HG02943 (cell line): Measurements from ENCODE around the gene MRPL28.
"Not testable (repeated sequence)": the region's sequence is repeated elsewhere in the genome, so short reads cannot be mapped to it uniquely, and the experiment has no call there.

Source experiments
- ATAC-seq: cut with Tn5 transposase; IDR thresholded peaks from one replicate; pipeline ENCODE4 v1.9.1; 2021; ENCODE audit warnings: mild to moderate bottlenecking, low read depth, moderate library complexity; ENCODE audit not compliant: unreplicated experiment

The MRPL28 gene

GRCh38 chr16:375212-375611, 4.9 kb upstream of the MRPL28 start:
- no peak for ATAC-seq

GRCh38 chr16:374616-374926, 4.2 kb upstream of the MRPL28 start:
- ATAC-seq: no peak

GRCh38 chr16:373848-374615, 3.7 kb upstream of the MRPL28 start:
- ATAC-seq: no peak

- ATAC-seq: no peak
Observed at GRCh38 chr16:373020-373598, 2.8 kb upstream of the MRPL28 start.

GRCh38 chr16:372302-372983, 2.1 kb upstream of the MRPL28 start:
- no peak for ATAC-seq

DNA sequence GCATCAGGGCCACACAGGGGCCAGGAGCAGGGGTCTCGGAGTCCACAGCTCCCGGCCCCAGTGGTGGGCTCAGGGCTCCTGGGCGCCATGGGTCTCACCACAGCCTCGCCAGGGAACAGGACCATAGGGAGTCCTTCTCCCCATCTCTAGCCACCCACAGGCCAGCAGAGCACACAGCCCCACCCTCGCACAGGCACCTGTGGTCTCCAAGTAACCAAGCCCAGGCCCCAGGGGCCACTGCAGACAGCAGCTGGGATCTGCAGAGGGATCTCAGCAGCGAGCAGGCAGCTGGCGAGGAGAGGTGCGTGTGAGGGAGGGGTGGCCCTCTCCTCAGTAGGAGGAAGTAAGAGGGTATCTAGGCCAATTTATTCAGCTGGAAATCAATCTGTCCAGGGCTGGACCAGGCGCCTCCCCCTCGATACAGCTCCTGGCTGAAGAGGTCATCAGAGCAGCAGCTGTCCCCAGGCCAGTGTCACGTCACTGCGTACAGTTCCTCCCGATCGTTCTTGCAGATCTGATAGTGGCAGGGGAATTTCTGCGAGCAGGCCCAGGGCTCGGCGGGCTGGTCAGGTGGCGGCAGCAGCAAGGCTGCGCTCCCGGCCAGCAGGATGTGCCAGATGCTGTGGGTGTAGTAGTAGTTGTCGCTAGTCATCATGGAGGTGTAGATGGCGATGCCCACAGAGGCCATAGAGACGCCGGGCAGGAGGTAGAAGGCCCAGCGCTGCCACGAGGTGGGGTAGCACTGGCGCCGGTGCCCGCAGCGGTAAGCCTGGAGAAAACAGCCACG, 1.4 kb upstream of the MRPL28 start:
- ATAC-seq: no peak

- ATAC-seq: no peak
Observed at GRCh38 chr16:370979-371514, 709 bp upstream of the MRPL28 start.

GRCh38 chr16:369866-370436, 387 bp downstream of the MRPL28 start:
- ATAC-seq: no peak

DNA sequence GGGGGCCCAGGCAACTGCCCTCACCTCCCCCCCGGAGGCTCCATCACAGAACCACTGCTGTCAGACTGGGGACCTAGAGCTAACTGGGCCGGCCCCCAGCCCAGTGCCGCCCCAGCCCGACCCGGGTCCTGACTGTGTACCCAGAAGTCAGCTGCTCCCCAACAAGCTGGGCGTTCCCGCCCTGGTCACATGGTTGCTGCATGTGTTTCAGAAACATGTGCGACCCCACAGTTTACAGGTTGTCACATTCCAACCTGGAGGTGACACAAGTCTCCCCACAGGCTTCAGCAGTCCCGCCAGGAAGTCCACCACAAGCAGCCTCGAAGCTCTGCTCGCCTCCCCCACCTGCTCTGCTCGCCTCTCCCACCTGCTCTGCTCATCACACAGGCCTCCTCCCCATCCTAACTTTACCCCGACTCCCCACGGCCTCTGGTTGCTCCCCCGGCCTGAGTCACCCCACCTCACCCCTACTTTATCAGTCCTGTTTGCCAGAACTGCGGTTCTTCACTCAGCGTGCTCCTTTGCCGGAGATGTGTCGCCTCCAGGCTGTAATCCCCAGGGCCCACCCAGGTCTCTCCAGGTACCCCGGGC, 968 bp downstream of the MRPL28 start:
- no peak for ATAC-seq

DNA sequence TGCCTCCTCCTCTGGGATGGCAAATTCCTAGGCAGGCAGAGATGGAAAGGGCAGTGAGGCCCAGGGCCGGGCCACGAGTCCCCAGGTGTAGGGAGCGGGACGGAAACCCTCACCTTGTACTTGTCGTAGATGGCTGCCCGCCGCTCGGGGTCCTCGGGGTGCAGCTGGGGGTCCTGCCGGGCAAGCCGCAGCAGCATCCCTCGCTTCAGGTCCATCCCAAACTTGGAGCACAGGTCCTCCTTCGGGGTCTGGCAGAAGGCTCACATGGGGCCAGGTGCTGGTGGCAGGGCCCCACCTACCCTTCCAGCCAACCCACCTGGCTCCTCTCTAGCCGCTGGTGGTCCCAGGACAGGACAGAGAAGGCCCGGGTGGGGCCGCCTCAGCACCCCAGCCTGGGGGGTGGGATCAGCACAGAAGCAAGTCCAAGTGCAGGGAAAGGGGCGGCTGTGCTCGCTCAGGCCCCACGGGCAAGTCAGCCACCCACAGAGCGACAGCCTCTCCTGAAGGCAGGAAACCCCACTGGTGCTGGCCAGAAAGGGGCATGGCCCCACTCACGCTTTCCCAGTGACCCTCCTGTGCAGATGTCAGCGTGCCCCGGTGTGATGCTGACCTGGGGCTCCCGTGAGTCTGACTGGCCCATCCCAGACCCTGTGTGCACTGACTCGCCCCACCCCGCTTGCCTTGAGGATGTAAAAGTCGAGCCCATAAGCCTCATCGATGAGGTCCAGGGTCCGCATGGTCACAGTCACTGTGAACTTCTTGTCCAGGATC, 1.8 kb downstream of the MRPL28 start:
- ATAC-seq: no peak

- ATAC-seq: no peak
Observed at GRCh38 chr16:367333-367903, 2.9 kb downstream of the MRPL28 start.

GRCh38 chr16:366476-366875, 3.9 kb downstream of the MRPL28 start:
- ATAC-seq: no peak

DNA sequence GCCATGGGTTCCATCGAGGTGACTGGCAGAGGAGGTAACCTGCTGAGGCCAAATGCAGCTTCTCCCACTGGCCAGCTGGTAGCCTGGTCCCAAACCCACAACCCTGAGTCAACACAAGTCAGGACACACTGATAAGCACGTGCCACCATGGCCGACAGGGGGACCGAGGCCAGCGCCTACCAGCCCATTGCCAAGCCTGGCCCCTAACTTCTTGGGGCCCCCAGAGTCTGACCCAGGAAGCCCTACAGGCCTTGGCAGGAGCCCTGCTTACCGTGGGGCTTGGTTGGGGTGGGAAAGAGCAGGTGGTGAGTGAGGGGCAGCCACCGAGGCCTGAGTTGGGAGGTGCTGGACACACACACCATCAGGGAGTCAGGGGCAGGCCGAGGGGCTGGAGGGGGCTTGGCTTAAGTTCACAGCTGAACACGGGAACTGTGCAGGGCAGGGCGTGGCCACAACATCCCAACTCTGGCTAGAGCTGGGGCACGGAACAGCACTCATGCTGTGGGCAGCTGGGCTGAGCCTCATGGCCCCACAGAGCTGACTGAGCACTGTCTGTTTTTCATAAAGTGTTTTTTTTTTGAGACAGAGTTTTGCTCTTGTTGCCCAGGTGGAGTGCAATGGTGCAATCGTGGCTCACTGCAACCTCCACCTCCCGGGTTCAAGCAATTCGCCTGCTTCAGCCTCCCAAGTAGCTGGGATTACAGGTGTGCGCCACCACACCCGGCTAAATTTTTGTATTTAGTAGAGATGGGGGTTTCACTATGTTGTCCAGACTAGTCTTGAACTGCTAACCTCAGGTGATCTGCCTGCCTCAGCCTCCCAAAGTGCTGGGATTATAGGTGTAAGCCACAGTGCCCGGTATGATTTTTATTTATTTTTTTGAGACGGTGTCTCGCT, 5.5 kb downstream of the MRPL28 start:
- no peak for ATAC-seq

GRCh38 chr16:363766-364490, 6.4 kb downstream of the MRPL28 start:
- ATAC-seq: no peak

GRCh38 chr16:363110-363765, 7.1 kb downstream of the MRPL28 start:
- no peak for ATAC-seq

- not testable (repeated sequence) for ATAC-seq
Observed at GRCh38 chr16:362702-362999, 7.7 kb downstream of the MRPL28 start.
